GM12891 (cell line): ENCODE results near the gene EML2.

Experiments
- POLR2A ChIP-seq: IDR thresholded peaks from 2 replicates; pipeline ENCODE4 v1.6.1; 2011; ENCODE audit warnings: low read depth, low read length, control low read depth
- TAF1 ChIP-seq: IDR thresholded peaks from 2 replicates; pipeline ENCODE4 v1.6.1; 2011; ENCODE audit warnings: low read depth, low read length, control low read depth

DNA sequence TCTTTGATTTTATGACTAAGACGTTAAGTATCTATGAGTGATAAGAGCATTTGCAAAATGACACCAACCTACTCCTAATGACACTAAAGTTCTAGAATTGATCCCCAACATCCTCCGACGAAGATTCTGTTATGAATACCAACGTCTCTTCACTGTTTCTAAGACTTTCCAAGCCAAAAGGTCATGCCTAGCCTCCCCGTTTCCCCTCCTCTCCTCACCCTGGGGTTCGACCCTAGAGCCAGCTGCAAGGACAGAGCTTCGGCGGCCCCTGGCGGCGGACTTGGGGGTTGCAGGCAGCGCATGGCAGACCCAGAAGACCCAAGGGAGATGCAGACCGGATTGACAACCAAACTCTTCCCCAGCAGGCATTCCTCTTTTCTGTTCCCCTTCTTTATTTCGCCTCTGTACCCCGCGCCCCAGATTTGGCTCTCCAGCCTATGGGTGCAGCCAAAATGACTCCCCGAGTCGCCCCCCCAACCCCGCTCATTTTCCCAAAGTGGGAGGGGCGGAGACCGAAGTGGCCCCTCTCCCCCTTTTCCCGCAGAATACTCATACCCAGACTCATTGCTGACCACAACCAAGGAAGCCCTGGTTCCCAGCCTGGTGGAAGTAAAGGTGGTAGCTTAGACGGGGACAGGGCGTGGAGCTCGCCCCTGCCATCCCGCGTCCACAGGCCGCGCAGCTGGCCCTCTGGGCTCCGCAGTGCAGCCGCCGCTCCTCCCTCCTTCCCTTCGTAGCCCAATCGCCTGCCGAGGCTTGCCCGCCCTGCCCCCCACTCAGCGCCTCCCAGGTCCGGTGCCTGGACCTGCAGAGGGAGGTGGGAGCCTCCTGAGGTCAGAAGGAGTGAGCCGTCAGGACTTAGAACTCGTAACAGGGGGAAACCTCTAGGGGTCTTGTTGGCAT, 4.1 kb upstream of the EML2 start:
- no peak for TF ChIP-seq POLR2A
- no peak for TF ChIP-seq TAF1
